ENCODE data around the gene LRP1B. TPM values are rescaled to one million over a fixed set of nuclear protein-coding genes. Genes with fewer than 3 reads are reported as not detected.

LRP1B gene
- total RNA-seq, 1 experiment from 2014 or later: 0.52 TPM

DNA sequence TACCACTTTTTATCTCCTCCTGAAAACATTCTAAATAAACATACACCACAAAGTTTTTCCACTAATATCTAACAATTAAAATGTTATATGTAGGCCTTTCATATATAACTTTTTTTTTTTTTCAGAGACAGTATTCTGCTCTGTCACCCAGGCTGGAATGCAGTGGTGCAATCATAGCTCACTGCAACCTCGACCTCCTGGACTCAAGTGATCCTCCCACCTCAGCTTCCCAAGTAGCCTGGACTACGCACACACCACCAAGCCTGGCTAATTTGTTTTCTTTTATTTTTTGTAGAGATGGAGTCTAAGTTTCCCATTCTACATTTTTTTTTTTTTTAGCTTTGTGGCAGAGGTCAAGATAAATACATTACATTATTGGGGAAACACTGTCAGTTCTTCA, 1738.0 kb downstream of the LRP1B start:
- H3K4me3 Mint-ChIP-seq: no peak overlapping the region
- no peak overlapping the region for H3K27ac Mint-ChIP-seq
- no peaks in the 10 kb centered on the region for H3K36me3 Mint-ChIP-seq
- H3K4me1 Mint-ChIP-seq: peaks cover 10% of the 10 kb centered on the region
- TF ChIP-seq ESRRA (CRISPR knock-in tag; IDR thresholded peaks at IDR 0.05; ENCODE audit: borderline replicate concordance): no peak
- TF ChIP-seq, protein P1, sequence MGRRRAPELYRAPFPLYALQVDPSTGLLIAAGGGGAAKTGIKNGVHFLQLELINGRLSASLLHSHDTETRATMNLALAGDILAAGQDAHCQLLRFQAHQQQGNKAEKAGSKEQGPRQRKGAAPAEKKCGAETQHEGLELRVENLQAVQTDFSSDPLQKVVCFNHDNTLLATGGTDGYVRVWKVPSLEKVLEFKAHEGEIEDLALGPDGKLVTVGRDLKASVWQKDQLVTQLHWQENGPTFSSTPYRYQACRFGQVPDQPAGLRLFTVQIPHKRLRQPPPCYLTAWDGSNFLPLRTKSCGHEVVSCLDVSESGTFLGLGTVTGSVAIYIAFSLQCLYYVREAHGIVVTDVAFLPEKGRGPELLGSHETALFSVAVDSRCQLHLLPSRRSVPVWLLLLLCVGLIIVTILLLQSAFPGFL (CRISPR knock-in tag; IDR thresholded peaks at IDR 0.05; ENCODE audit: borderline replicate concordance): no peak
- no peak for TF ChIP-seq TCF7 (CRISPR knock-in tag; IDR thresholded peaks at IDR 0.05; ENCODE audit: low read depth)
- TF ChIP-seq, protein P2, sequence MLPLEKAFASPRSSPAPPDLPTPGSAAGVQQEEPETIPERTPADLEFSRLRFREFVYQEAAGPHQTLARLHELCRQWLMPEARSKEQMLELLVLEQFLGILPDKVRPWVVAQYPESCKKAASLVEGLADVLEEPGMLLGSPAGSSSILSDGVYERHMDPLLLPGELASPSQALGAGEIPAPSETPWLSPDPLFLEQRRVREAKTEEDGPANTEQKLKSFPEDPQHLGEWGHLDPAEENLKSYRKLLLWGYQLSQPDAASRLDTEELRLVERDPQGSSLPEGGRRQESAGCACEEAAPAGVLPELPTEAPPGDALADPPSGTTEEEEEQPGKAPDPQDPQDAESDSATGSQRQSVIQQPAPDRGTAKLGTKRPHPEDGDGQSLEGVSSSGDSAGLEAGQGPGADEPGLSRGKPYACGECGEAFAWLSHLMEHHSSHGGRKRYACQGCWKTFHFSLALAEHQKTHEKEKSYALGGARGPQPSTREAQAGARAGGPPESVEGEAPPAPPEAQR (CRISPR knock-in tag; IDR thresholded peaks at IDR 0.05): no peak
- no peak for TF ChIP-seq NFATC4 (CRISPR knock-in tag; IDR thresholded peaks at IDR 0.05)
- TF ChIP-seq, protein P3, sequence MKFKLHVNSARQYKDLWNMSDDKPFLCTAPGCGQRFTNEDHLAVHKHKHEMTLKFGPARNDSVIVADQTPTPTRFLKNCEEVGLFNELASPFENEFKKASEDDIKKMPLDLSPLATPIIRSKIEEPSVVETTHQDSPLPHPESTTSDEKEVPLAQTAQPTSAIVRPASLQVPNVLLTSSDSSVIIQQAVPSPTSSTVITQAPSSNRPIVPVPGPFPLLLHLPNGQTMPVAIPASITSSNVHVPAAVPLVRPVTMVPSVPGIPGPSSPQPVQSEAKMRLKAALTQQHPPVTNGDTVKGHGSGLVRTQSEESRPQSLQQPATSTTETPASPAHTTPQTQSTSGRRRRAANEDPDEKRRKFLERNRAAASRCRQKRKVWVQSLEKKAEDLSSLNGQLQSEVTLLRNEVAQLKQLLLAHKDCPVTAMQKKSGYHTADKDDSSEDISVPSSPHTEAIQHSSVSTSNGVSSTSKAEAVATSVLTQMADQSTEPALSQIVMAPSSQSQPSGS (CRISPR knock-in tag; IDR thresholded peaks at IDR 0.05; ENCODE audit: borderline replicate concordance, low read depth): no peak
- TF ChIP-seq, protein P4, sequence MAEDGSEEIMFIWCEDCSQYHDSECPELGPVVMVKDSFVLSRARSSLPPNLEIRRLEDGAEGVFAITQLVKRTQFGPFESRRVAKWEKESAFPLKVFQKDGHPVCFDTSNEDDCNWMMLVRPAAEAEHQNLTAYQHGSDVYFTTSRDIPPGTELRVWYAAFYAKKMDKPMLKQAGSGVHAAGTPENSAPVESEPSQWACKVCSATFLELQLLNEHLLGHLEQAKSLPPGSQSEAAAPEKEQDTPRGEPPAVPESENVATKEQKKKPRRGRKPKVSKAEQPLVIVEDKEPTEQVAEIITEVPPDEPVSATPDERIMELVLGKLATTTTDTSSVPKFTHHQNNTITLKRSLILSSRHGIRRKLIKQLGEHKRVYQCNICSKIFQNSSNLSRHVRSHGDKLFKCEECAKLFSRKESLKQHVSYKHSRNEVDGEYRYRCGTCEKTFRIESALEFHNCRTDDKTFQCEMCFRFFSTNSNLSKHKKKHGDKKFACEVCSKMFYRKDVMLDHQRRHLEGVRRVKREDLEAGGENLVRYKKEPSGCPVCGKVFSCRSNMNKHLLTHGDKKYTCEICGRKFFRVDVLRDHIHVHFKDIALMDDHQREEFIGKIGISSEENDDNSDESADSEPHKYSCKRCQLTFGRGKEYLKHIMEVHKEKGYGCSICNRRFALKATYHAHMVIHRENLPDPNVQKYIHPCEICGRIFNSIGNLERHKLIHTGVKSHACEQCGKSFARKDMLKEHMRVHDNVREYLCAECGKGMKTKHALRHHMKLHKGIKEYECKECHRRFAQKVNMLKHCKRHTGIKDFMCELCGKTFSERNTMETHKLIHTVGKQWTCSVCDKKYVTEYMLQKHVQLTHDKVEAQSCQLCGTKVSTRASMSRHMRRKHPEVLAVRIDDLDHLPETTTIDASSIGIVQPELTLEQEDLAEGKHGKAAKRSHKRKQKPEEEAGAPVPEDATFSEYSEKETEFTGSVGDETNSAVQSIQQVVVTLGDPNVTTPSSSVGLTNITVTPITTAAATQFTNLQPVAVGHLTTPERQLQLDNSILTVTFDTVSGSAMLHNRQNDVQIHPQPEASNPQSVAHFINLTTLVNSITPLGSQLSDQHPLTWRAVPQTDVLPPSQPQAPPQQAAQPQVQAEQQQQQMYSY (CRISPR knock-in tag; IDR thresholded peaks at IDR 0.05): no peak
- TF ChIP-seq, protein P5, sequence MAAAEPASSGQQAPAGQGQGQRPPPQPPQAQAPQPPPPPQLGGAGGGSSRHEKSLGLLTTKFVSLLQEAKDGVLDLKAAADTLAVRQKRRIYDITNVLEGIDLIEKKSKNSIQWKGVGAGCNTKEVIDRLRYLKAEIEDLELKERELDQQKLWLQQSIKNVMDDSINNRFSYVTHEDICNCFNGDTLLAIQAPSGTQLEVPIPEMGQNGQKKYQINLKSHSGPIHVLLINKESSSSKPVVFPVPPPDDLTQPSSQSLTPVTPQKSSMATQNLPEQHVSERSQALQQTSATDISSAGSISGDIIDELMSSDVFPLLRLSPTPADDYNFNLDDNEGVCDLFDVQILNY (CRISPR knock-in tag; IDR thresholded peaks at IDR 0.05): no peak
- TF ChIP-seq SOX15 (CRISPR knock-in tag; IDR thresholded peaks at IDR 0.05): no peak
- TF ChIP-seq GABPB1 (CRISPR knock-in tag; IDR thresholded peaks at IDR 0.05): no peak
- TF ChIP-seq, protein P6, sequence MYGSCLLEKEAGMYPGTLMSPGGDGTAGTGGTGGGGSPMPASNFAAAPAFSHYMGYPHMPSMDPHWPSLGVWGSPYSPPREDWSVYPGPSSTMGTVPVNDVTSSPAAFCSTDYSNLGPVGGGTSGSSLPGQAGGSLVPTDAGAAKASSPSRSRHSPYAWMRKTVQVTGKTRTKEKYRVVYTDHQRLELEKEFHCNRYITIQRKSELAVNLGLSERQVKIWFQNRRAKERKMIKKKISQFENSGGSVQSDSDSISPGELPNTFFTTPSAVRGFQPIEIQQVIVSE (CRISPR knock-in tag; IDR thresholded peaks at IDR 0.05; ENCODE audit: borderline replicate concordance): no peak
- no peak for TF ChIP-seq ZNF121 (CRISPR knock-in tag; IDR thresholded peaks at IDR 0.05)
- TF ChIP-seq, protein P7, sequence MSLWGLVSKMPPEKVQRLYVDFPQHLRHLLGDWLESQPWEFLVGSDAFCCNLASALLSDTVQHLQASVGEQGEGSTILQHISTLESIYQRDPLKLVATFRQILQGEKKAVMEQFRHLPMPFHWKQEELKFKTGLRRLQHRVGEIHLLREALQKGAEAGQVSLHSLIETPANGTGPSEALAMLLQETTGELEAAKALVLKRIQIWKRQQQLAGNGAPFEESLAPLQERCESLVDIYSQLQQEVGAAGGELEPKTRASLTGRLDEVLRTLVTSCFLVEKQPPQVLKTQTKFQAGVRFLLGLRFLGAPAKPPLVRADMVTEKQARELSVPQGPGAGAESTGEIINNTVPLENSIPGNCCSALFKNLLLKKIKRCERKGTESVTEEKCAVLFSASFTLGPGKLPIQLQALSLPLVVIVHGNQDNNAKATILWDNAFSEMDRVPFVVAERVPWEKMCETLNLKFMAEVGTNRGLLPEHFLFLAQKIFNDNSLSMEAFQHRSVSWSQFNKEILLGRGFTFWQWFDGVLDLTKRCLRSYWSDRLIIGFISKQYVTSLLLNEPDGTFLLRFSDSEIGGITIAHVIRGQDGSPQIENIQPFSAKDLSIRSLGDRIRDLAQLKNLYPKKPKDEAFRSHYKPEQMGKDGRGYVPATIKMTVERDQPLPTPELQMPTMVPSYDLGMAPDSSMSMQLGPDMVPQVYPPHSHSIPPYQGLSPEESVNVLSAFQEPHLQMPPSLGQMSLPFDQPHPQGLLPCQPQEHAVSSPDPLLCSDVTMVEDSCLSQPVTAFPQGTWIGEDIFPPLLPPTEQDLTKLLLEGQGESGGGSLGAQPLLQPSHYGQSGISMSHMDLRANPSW (CRISPR knock-in tag; conservative IDR thresholded peaks at IDR 0.05; ENCODE audit: low read depth): no peak
- TF ChIP-seq ZNF317 (CRISPR knock-in tag; IDR thresholded peaks at IDR 0.05; ENCODE audit: borderline replicate concordance, low read depth): no peak
- no peak for TF ChIP-seq PRRX2 (CRISPR knock-in tag; IDR thresholded peaks at IDR 0.05)
- TF ChIP-seq, protein P8, sequence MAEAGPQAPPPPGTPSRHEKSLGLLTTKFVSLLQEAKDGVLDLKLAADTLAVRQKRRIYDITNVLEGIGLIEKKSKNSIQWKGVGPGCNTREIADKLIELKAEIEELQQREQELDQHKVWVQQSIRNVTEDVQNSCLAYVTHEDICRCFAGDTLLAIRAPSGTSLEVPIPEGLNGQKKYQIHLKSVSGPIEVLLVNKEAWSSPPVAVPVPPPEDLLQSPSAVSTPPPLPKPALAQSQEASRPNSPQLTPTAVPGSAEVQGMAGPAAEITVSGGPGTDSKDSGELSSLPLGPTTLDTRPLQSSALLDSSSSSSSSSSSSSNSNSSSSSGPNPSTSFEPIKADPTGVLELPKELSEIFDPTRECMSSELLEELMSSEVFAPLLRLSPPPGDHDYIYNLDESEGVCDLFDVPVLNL (CRISPR knock-in tag; IDR thresholded peaks at IDR 0.05; ENCODE audit: borderline replicate concordance, low read depth): no peak
- TF ChIP-seq ZNF263 (CRISPR knock-in tag; IDR thresholded peaks at IDR 0.05; ENCODE audit: low read depth): no peak
- DNase-seq (ENCODE audit: low spot score): no peak
- H3K9me3 Mint-ChIP-seq: no peaks in the 10 kb centered on the region
- CTCF ChIA-PET: no interaction called here
- POLR2A ChIA-PET: no interaction called here
- no peaks in the 10 kb centered on the region for H3K27me3 Mint-ChIP-seq (ENCODE audit: low read depth)
- no peak for ATAC-seq

Measured in WTC11 (cell line).